ENCODE measurements around the gene TAF5. TPM values are rescaled to one million over a fixed set of nuclear protein-coding genes. Genes with fewer than 3 reads are reported as not detected.
"Not testable (repeated sequence)": the region's sequence is repeated elsewhere in the genome, so short reads cannot be mapped to it uniquely, and the experiment has no call there.

TAF5 gene
- total RNA-seq, 4 donors from 2014 or later: 4.0 to 6.7 (median 4.3) TPM

- H3K36me3 ChIP-seq: peaks cover 0 to 100% of the 10 kb centered on the region in 2 donors
- no peak for ATAC-seq
Measured at GRCh38 chr10:103413564-103413963, 45.8 kb downstream of the TAF5 start.

DNA sequence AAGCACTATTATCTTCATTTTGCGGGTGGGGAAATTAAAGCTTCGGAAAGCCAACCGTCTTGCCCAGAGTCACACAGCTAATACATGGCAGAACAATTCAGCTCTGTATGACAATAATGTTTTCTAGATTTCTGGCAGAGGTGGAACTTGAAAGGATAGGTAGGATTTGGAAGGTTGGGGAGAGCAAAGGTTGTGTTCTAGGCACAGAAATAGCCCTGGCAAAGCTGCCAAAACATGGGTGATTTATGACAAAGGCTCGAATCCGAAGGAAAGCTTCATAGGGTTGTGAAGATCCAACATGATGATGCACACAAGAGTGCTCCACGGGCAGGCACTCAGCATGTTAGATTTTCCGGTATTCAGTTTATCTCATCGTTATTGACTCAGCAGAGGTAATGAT is 47.8 kb downstream of the TAF5 start:
- no peaks in the 10 kb centered on the region for H3K9me3 ChIP-seq
- H3K27ac ChIP-seq: no peak overlapping the region
- 70 to 73% methylated on average over 7 to 8 of the region's 8 CpGs for whole genome bisulfite sequencing, 2 donors (ENCODE audit: low coverage in 1 of 2)
- peaks cover 0 to 100% of the 10 kb centered on the region in 2 donors for H3K36me3 ChIP-seq
- H3K27me3 ChIP-seq: no peaks in the 10 kb centered on the region
- ATAC-seq: no peak
- no peak overlapping the region for H3K4me3 ChIP-seq
- H3K4me1 ChIP-seq: no peaks in the 10 kb centered on the region
- TF ChIP-seq EP300 (IDR thresholded peaks at IDR 0.05) (no peak), POLR2AphosphoS5 (IDR thresholded peaks at IDR 0.05) (no peak), POLR2A (IDR thresholded peaks at IDR 0.05) (no peak)
- TF ChIP-seq, protein P1, sequence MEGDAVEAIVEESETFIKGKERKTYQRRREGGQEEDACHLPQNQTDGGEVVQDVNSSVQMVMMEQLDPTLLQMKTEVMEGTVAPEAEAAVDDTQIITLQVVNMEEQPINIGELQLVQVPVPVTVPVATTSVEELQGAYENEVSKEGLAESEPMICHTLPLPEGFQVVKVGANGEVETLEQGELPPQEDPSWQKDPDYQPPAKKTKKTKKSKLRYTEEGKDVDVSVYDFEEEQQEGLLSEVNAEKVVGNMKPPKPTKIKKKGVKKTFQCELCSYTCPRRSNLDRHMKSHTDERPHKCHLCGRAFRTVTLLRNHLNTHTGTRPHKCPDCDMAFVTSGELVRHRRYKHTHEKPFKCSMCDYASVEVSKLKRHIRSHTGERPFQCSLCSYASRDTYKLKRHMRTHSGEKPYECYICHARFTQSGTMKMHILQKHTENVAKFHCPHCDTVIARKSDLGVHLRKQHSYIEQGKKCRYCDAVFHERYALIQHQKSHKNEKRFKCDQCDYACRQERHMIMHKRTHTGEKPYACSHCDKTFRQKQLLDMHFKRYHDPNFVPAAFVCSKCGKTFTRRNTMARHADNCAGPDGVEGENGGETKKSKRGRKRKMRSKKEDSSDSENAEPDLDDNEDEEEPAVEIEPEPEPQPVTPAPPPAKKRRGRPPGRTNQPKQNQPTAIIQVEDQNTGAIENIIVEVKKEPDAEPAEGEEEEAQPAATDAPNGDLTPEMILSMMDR (IDR thresholded peaks at IDR 0.05): no peak

More at GRCh38 chr10:103413564-103413963, 45.8 kb downstream of the TAF5 start:
- Histone ChIP-seq H3K27ac (no peak overlapping the region), H3K27me3 (no peaks in the 10 kb centered on the region), H3K4me3 (no peak overlapping the region), H3K4me1 (no peaks in the 10 kb centered on the region), H3K9me3 (no peaks in the 10 kb centered on the region)
- 80 to 83% methylated on average over 1 to 2 of the region's 2 CpGs for WGBS, 2 donors (ENCODE audit: low coverage in 1 of 2)
- TF ChIP-seq, protein P1 (IDR thresholded peaks at IDR 0.05): no peak
- TF ChIP-seq EP300 (IDR thresholded peaks at IDR 0.05) (no peak), POLR2AphosphoS5 (IDR thresholded peaks at IDR 0.05) (no peak), POLR2A (IDR thresholded peaks at IDR 0.05) (no peak)

DNA sequence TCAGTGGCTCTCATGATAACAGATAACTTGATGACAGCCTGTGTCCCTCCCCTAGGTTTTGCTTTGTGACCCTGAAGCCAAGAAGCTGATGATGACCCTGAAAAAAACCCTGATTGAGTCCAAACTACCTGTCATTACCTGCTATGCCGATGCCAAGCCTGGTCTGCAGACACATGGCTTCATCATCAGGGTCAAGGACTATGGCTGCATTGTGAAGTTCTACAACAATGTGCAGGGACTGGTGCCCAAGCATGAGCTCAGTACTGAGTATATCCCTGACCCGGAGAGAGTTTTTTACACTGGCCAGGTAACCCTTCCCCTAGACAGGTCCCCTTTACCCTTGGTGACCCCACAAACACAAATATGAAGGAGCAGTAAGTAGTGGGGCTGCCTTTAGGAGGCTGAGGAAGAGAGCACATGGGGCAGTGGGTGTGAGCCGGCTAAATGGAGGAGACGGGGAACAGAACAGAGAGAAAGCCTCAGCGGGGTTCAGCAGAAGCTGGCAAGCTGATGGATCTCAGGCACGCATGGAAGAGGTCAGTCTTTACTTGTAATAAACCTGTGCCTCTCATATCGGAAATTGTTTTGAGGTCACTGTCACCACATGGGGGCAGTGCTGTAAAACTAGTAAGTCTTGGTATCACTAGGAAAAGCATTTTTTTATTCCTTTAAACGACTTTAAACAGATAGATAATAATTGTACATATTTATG is 48.8 kb downstream of the TAF5 start:
- no peak overlapping the region for H3K4me3 ChIP-seq
- no peak for TF ChIP-seq POLR2A (IDR thresholded peaks at IDR 0.05)
- TF ChIP-seq, protein P1 (IDR thresholded peaks at IDR 0.05): peak; percentile 57 to 68 (median 66)
- no peaks in the 10 kb centered on the region for H3K4me1 ChIP-seq
- 13% methylated on average over 4 to 5 of the region's 8 CpGs for WGBS, 2 donors (ENCODE audit: low coverage in 1 of 2)
- no peaks in the 10 kb centered on the region for H3K27me3 ChIP-seq
- no peak overlapping the region for H3K27ac ChIP-seq
- H3K36me3 ChIP-seq: peaks cover 0 to 100% of the 10 kb centered on the region in 2 donors
- H3K9me3 ChIP-seq: no peaks in the 10 kb centered on the region
- no peak for ATAC-seq

GRCh38 chr10:103417148-103417469 is 49.3 kb downstream of the TAF5 start:
- peaks cover 0 to 100% of the 10 kb centered on the region in 2 donors for H3K36me3 ChIP-seq
- not testable (repeated sequence) for H3K27ac ChIP-seq, H3K27me3 ChIP-seq, ATAC-seq, H3K9me3 ChIP-seq, H3K4me1 ChIP-seq, H3K4me3 ChIP-seq
- 74% methylated on average over 4 of the region's 5 CpGs; no CpG with 5 or more reads in 1 of the 2 donors for WGBS, 2 donors (ENCODE audit: low coverage in 1 of 2)

DNA sequence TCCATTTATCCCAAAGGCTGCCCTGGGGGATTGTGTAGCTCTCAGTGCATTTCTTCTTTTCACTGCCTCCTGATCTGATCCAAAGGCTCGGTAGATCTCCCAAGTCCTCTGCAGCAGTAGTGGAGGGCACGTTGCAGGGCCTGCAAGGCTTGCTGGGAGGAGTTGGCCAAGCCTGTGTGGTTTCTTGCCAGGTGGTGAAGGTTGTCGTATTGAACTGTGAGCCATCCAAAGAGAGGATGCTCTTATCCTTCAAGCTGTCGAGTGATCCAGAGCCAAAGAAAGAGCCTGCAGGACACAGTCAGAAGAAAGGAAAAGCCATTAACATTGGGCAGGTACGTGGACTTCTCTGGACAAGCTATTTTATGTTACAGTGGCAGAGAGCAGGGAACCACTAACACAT is 49.8 kb downstream of the TAF5 start:
- Histone ChIP-seq H3K9me3 (no peaks in the 10 kb centered on the region), H3K27me3 (no peaks in the 10 kb centered on the region), H3K36me3 (peaks cover 0 to 100% of the 10 kb centered on the region in 2 donors), H3K4me3 (no peak overlapping the region), H3K27ac (no peak overlapping the region), H3K4me1 (no peaks in the 10 kb centered on the region)
- ATAC-seq: no peak
- WGBS, 2 donors (ENCODE audit: low coverage in 1 of 2): 69 to 73% methylated on average over 3 to 5 of the region's 5 CpGs
- no peak for TF ChIP-seq POLR2AphosphoS5 (IDR thresholded peaks at IDR 0.05)
- TF ChIP-seq POLR2A (IDR thresholded peaks at IDR 0.05): no peak
- TF ChIP-seq, protein P1 (IDR thresholded peaks at IDR 0.05): no peak

Measured in gastroesophageal sphincter (tissue), 4 donors.